ENCODE results near the gene KMT2D. TPM values are rescaled to one million over a fixed set of nuclear protein-coding genes. Genes with fewer than 3 reads are reported as not detected.

KMT2D gene
- total RNA-seq, 4 donors from 2014 or later, result 88.1 to 121 (median 104) TPM

- 29% methylated on average over 7 of the region's 7 CpGs for WGBS
- Histone ChIP-seq H3K9me3 (no peaks in the 10 kb centered on the region), H3K27ac (no peak overlapping the region), H3K4me3 (peak overlapping the region; percentile 97), H3K27me3 (no peaks in the 10 kb centered on the region), H3K4me1 (peaks cover 57% of the 10 kb centered on the region), H3K36me3 (peaks cover 38% of the 10 kb centered on the region)
- no peak for DNase-seq (ENCODE audit: low spot score in 2 of 2)
- TF ChIP-seq POLR2A (IDR thresholded peaks at IDR 0.05), result no peak
- TF ChIP-seq EP300 (IDR thresholded peaks at IDR 0.05), result no peak
- no peak for TF ChIP-seq POLR2AphosphoS5 (IDR thresholded peaks at IDR 0.05)
These were observed 4.4 kb downstream of the KMT2D start for GRCh38 chr12:49055978-49056754.

GRCh38 chr12:49055092-49055491 lies 5.5 kb downstream of the KMT2D start:
- Histone ChIP-seq H3K27ac (no peak overlapping the region), H3K9me3 (no peaks in the 10 kb centered on the region), H3K4me1 (peaks cover 56% of the 10 kb centered on the region), H3K4me3 (no peak overlapping the region), H3K36me3 (peaks cover 49% of the 10 kb centered on the region), H3K27me3 (no peaks in the 10 kb centered on the region)
- WGBS, result 94% methylated on average over 4 of the region's 4 CpGs
- DNase-seq (ENCODE audit: low spot score in 2 of 2), result no peak
- no peak for TF ChIP-seq POLR2A (IDR thresholded peaks at IDR 0.05)
- no peak for TF ChIP-seq CTCF (IDR thresholded peaks at IDR 0.05)
- no peak for TF ChIP-seq POLR2AphosphoS5 (IDR thresholded peaks at IDR 0.05)
- no peak for TF ChIP-seq EP300 (IDR thresholded peaks at IDR 0.05)

- WGBS, result 97% methylated on average over 7 of the region's 10 CpGs
- no peaks in the 10 kb centered on the region for H3K27me3 ChIP-seq
- no peak overlapping the region for H3K27ac ChIP-seq
- TF ChIP-seq EP300 (IDR thresholded peaks at IDR 0.05), result no peak
- no peak for TF ChIP-seq CTCF (IDR thresholded peaks at IDR 0.05)
- no peak for TF ChIP-seq POLR2AphosphoS5 (IDR thresholded peaks at IDR 0.05)
- TF ChIP-seq POLR2A (IDR thresholded peaks at IDR 0.05), result no peak
- no peaks in the 10 kb centered on the region for H3K9me3 ChIP-seq
- H3K36me3 ChIP-seq, result peaks cover 55% of the 10 kb centered on the region
- peaks cover 56% of the 10 kb centered on the region for H3K4me1 ChIP-seq
- H3K4me3 ChIP-seq, result no peak overlapping the region
- DNase-seq (ENCODE audit: low spot score in 2 of 2), result no peak
These were observed 6.1 kb downstream of the KMT2D start for GRCh38 chr12:49054524-49054923.

GRCh38 chr12:49054096-49054495 lies 6.5 kb downstream of the KMT2D start:
- TF ChIP-seq CTCF (IDR thresholded peaks at IDR 0.05) (no peak), POLR2AphosphoS5 (IDR thresholded peaks at IDR 0.05) (no peak), EP300 (IDR thresholded peaks at IDR 0.05) (no peak), POLR2A (IDR thresholded peaks at IDR 0.05) (no peak)
- peaks cover 54% of the 10 kb centered on the region for H3K4me1 ChIP-seq
- no peak for DNase-seq (ENCODE audit: low spot score in 2 of 2)

GRCh38 chr12:49052451-49053208 lies 8.0 kb downstream of the KMT2D start:
- H3K36me3 ChIP-seq, result peaks cover 74% of the 10 kb centered on the region
- H3K27ac ChIP-seq, result no peak overlapping the region
- H3K4me3 ChIP-seq, result no peak overlapping the region
- no peaks in the 10 kb centered on the region for H3K27me3 ChIP-seq
- peaks cover 39% of the 10 kb centered on the region for H3K4me1 ChIP-seq
- no peaks in the 10 kb centered on the region for H3K9me3 ChIP-seq
- DNase-seq (ENCODE audit: low spot score in 2 of 2), result no peak
- TF ChIP-seq POLR2AphosphoS5 (IDR thresholded peaks at IDR 0.05) (no peak), EP300 (IDR thresholded peaks at IDR 0.05) (no peak)
- WGBS, result 71% methylated on average over 15 of the region's 16 CpGs

More at GRCh38 chr12:49054096-49054495, 6.5 kb downstream of the KMT2D start:
- H3K27ac ChIP-seq, result no peak overlapping the region
- H3K4me3 ChIP-seq, result no peak overlapping the region
- H3K36me3 ChIP-seq, result peaks cover 59% of the 10 kb centered on the region
- no peaks in the 10 kb centered on the region for H3K27me3 ChIP-seq
- WGBS, result 90% methylated on average over 5 of the region's 5 CpGs
- H3K9me3 ChIP-seq, result no peaks in the 10 kb centered on the region
